ENCODE results near the gene SH2D3C. TPM values are rescaled to one million over a fixed set of nuclear protein-coding genes. Genes with fewer than 3 reads are reported as not detected.

The SH2D3C gene
- total RNA-seq, 1 experiment from 2014 or later = not detected

GRCh38 chr9:127785933-127786772 lies 7.7 kb upstream of the SH2D3C start, which contains the start of gene CDK9:
CDK9 (plus strand) TSS chr9:127786034; CDS start chr9:127786149, 115 bp downstream.
- Mint-ChIP-seq H3K9me3 (ENCODE audit: unreplicated experiment) (no peaks in the 10 kb centered on the region), H3K27ac (ENCODE audit: low read depth, unreplicated experiment) (peak within 1 kb of the TSS; percentile 63), H3K27me3 (ENCODE audit: insufficient read depth, unreplicated experiment) (no peaks in the 10 kb centered on the region), H3K4me3 (ENCODE audit: unreplicated experiment) (peak within 1 kb of the TSS; percentile 90), H3K36me3 (ENCODE audit: insufficient read depth, unreplicated experiment) (peaks cover 46% of the 10 kb centered on the region), H3K4me1 (ENCODE audit: insufficient read depth, unreplicated experiment) (peaks cover 9% of the 10 kb centered on the region)
- TF ChIP-seq, protein P1, sequence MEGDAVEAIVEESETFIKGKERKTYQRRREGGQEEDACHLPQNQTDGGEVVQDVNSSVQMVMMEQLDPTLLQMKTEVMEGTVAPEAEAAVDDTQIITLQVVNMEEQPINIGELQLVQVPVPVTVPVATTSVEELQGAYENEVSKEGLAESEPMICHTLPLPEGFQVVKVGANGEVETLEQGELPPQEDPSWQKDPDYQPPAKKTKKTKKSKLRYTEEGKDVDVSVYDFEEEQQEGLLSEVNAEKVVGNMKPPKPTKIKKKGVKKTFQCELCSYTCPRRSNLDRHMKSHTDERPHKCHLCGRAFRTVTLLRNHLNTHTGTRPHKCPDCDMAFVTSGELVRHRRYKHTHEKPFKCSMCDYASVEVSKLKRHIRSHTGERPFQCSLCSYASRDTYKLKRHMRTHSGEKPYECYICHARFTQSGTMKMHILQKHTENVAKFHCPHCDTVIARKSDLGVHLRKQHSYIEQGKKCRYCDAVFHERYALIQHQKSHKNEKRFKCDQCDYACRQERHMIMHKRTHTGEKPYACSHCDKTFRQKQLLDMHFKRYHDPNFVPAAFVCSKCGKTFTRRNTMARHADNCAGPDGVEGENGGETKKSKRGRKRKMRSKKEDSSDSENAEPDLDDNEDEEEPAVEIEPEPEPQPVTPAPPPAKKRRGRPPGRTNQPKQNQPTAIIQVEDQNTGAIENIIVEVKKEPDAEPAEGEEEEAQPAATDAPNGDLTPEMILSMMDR (IDR thresholded peaks at IDR 0.05; ENCODE audit: unreplicated experiment) = no peak
- ChIA-PET POLR2A (interaction anchor here (0.6 to 3.0 kb wide), 26 partner anchors 11 to 335 kb away, joined by 3 to 37 read pairs (median 4); partner anchors contain the start of genes FPGS, LRSAM1, PTRH1 and RPL12), CTCF (interaction anchor here (0.6 to 2.8 kb wide), 13 partner anchors 15 to 476 kb away, joined by 3 to 27 read pairs (median 3); partner anchors contain the start of genes STXBP1 and TOR2A)
- intact Hi-C loops (cut with micrococcal nuclease) = loop anchor here (1.0 kb wide), 5 partner anchors 46 to 196 kb away; partner anchors contain the start of gene TOR2A
- DNase-seq (ENCODE audit: unreplicated experiment) = peak; percentile 86
- no TSS peak for BruUV-seq (replicated peaks)

GRCh38 chr9:127785023-127785932 lies 6.8 kb upstream of the SH2D3C start:
- Mint-ChIP-seq H3K4me1 (ENCODE audit: insufficient read depth, unreplicated experiment) (peaks cover 9% of the 10 kb centered on the region), H3K27ac (ENCODE audit: low read depth, unreplicated experiment) (peak overlapping the region; percentile 63), H3K36me3 (ENCODE audit: insufficient read depth, unreplicated experiment) (peaks cover 38% of the 10 kb centered on the region), H3K27me3 (ENCODE audit: insufficient read depth, unreplicated experiment) (no peaks in the 10 kb centered on the region), H3K4me3 (ENCODE audit: unreplicated experiment) (peak overlapping the region; percentile 90), H3K9me3 (ENCODE audit: unreplicated experiment) (no peaks in the 10 kb centered on the region)
- no TSS peak for BruUV-seq (replicated peaks)
- ChIA-PET CTCF (interaction anchor here (0.6 to 2.8 kb wide), 24 partner anchors 8 to 476 kb away, joined by 3 to 27 read pairs (median 3); partner anchors contain the start of genes PTRH1, STXBP1, TOR2A and TTC16), POLR2A (interaction anchor here (0.6 to 3.0 kb wide), 26 partner anchors 10 to 334 kb away, joined by 3 to 37 read pairs (median 4); partner anchors contain the start of genes FPGS, LRSAM1, PTRH1 and RPL12)
- TF ChIP-seq, protein P1 (IDR thresholded peaks at IDR 0.05; ENCODE audit: unreplicated experiment) = peak; percentile 92
- intact Hi-C loops (cut with micrococcal nuclease) = loop anchor here (1.0 kb wide), 3 partner anchors 45 to 195 kb away; partner anchors contain the start of gene TOR2A
- peak; percentile 76 for DNase-seq (ENCODE audit: unreplicated experiment)

- CTCF ChIA-PET = interaction anchor here (0.9 to 4.0 kb wide), 10 partner anchors 12 to 194 kb away, joined by 3 to 27 read pairs (median 6); partner anchors contain the start of gene TOR2A
- H3K9me3 Mint-ChIP-seq (ENCODE audit: unreplicated experiment) = no peaks in the 10 kb centered on the region
- no peaks in the 10 kb centered on the region for H3K27me3 Mint-ChIP-seq (ENCODE audit: insufficient read depth, unreplicated experiment)
- POLR2A ChIA-PET = interaction anchor here (1.0 to 2.7 kb wide), 6 partner anchors 12 to 172 kb away, joined by 3 to 10 read pairs (median 6); no protein-coding TSS in a partner anchor
- H3K36me3 Mint-ChIP-seq (ENCODE audit: insufficient read depth, unreplicated experiment) = peaks cover 18% of the 10 kb centered on the region
- no TSS peak for BruUV-seq (replicated peaks)
- H3K27ac Mint-ChIP-seq (ENCODE audit: low read depth, unreplicated experiment) = peak overlapping the region; percentile 63
- intact Hi-C loops (cut with micrococcal nuclease) = no loop called here
- H3K4me1 Mint-ChIP-seq (ENCODE audit: insufficient read depth, unreplicated experiment) = peaks cover 9% of the 10 kb centered on the region
- DNase-seq (ENCODE audit: unreplicated experiment) = no peak
- TF ChIP-seq, protein P1 (IDR thresholded peaks at IDR 0.05; ENCODE audit: unreplicated experiment) = no peak
- H3K4me3 Mint-ChIP-seq (ENCODE audit: unreplicated experiment) = no peak overlapping the region
Measured at GRCh38 chr9:127783111-127784008, 4.9 kb upstream of the SH2D3C start.
